Mesenchymal stem cell (in vitro differentiated cells and primary cell): ENCODE measurements around the gene INO80C.

Source experiments
- DNase-seq: peaks from one replicate; pipeline ENCODE4 v3.0.0-alpha.2; 2013
- H2AFZ ChIP-seq: one replicate; pipeline ENCODE4 v1.6.1; 2013; ENCODE audit warnings: low read depth, mild to moderate bottlenecking, control low read depth, inconsistent platforms, low read length, moderate library complexity
- H2AK5ac ChIP-seq: 2 replicates; pipeline ENCODE4 v1.6.1; 2013; ENCODE audit warnings: low read length, moderate library complexity, mild to moderate bottlenecking, inconsistent platforms; ENCODE audit not compliant: severe bottlenecking
- H2BK120ac ChIP-seq: one replicate; pipeline ENCODE4 v1.6.1; 2013; ENCODE audit warnings: low read depth, mild to moderate bottlenecking, inconsistent platforms, low read length, moderate library complexity
- H2BK12ac ChIP-seq, 2 experiments: one replicate each; pipeline ENCODE4 v1.6.1; 2013; ENCODE audit warnings: inconsistent platforms in 2 of 2, low read length in 2 of 2, mild to moderate bottlenecking in 2 of 2, moderate library complexity in 2 of 2, control low read depth in 1 of 2
- H2BK15ac ChIP-seq: one replicate; pipeline ENCODE4 v1.6.1; 2013; ENCODE audit warnings: mild to moderate bottlenecking, low read depth, inconsistent platforms; ENCODE audit not compliant: poor library complexity, severe bottlenecking
- H2BK5ac ChIP-seq: 2 replicates; pipeline ENCODE4 v1.6.1; 2013; ENCODE audit warnings: low read depth, mild to moderate bottlenecking, low read length, control low read depth, inconsistent platforms; ENCODE audit not compliant: poor library complexity, severe bottlenecking
- H3K14ac ChIP-seq, 2 experiments: one replicate each; pipeline ENCODE4 v1.6.1; 2013; ENCODE audit warnings: inconsistent platforms in 2 of 2, low read length in 2 of 2, control low read depth in 1 of 2, mild to moderate bottlenecking in 1 of 2, moderate library complexity in 1 of 2
- H3K18ac ChIP-seq, 2 experiments: one replicate each; pipeline ENCODE4 v1.6.1; 2013; ENCODE audit warnings: inconsistent platforms in 2 of 2, low read length in 2 of 2, control low read depth in 1 of 2, low read depth in 1 of 2, mild to moderate bottlenecking in 1 of 2
- H3K23ac ChIP-seq, 2 experiments: one replicate each; pipeline ENCODE4 v1.6.1; 2013; ENCODE audit warnings: inconsistent platforms in 2 of 2, low read length in 2 of 2, mild to moderate bottlenecking in 2 of 2, moderate library complexity in 2 of 2, control low read depth in 1 of 2
- H3K27ac ChIP-seq: 2 replicates; pipeline ENCODE4 v1.5.1; 2013; ENCODE audit warnings: mild to moderate bottlenecking, moderate library complexity, low read length, control low read depth, inconsistent platforms; ENCODE audit not compliant: poor library complexity, severe bottlenecking
- H3K27me3 ChIP-seq, 2 experiments: 2 replicates each; pipeline versions ENCODE4 v1.6.1 to v1.7.0; 2013; ENCODE audit warnings: low read length in 2 of 2, mild to moderate bottlenecking in 2 of 2, moderate library complexity in 2 of 2, control low read depth in 1 of 2, inconsistent platforms in 1 of 2; ENCODE audit not compliant: control insufficient read depth in 1 of 2, insufficient read depth in 1 of 2
- H3K36me3 ChIP-seq, 2 experiments: 2 replicates each; pipeline versions ENCODE4 v1.6.1 to v1.7.0; 2013; ENCODE audit warnings: low read length in 2 of 2, control low read depth in 1 of 2, inconsistent platforms in 1 of 2, low read depth in 1 of 2, mild to moderate bottlenecking in 1 of 2; ENCODE audit not compliant: insufficient read depth in 2 of 2, control insufficient read depth in 1 of 2
- H3K4ac ChIP-seq, 2 experiments: one replicate each; pipeline ENCODE4 v1.6.1; 2013; ENCODE audit warnings: inconsistent platforms in 2 of 2, low read length in 2 of 2, mild to moderate bottlenecking in 2 of 2, moderate library complexity in 2 of 2, control low read depth in 1 of 2, low read depth in 1 of 2
- H3K4me1 ChIP-seq: 2 replicates; pipeline ENCODE4 v1.6.1; 2013; ENCODE audit warnings: low read depth, low read length, control low read depth; ENCODE audit not compliant: control insufficient read depth, insufficient read depth
- H3K4me2 ChIP-seq: 2 replicates; pipeline ENCODE4 v1.6.1; 2013; ENCODE audit warnings: low read length, mild to moderate bottlenecking, inconsistent platforms; ENCODE audit not compliant: poor library complexity, severe bottlenecking
- H3K4me3 ChIP-seq, 2 experiments: 2 replicates each; pipeline versions ENCODE4 v1.5.1 to v1.7.0; 2013; ENCODE audit warnings: low read length in 2 of 2, mild to moderate bottlenecking in 2 of 2, control low read depth in 1 of 2, low read depth in 1 of 2; ENCODE audit not compliant: insufficient read depth in 1 of 2
- H3K79me1 ChIP-seq: replicated peaks from 2 replicates; pipeline ENCODE4 v1.6.1; 2013; ENCODE audit warnings: mild to moderate bottlenecking, control low read depth, low read length, inconsistent platforms; ENCODE audit not compliant: poor library complexity, severe bottlenecking
- H3K9ac ChIP-seq: 2 replicates; pipeline ENCODE4 v1.7.0; 2013; ENCODE audit warnings: mild to moderate bottlenecking, low read length, moderate library complexity
- H3K9me3 ChIP-seq: 2 replicates; pipeline ENCODE4 v1.7.0; 2013; ENCODE audit warnings: mild to moderate bottlenecking, low read length; ENCODE audit not compliant: control insufficient read depth
- H4K8ac ChIP-seq: one replicate; pipeline ENCODE4 v1.6.1; 2013; ENCODE audit warnings: inconsistent platforms, mild to moderate bottlenecking, low read length, moderate library complexity
- H4K91ac ChIP-seq: one replicate; pipeline ENCODE4 v1.6.1; 2013; ENCODE audit warnings: mild to moderate bottlenecking, low read length, inconsistent platforms
- WGBS: methylation state at CpG from one replicate; pipeline ENCODE4 v1.1.7; 2013; ENCODE audit warnings: mixed read lengths; 5-methylcytosine and 5-hydroxymethylcytosine counted together

Gene INO80C

GRCh38 chr18:35437836-35438235 is 59.9 kb downstream of the INO80C start:
- H3K4me3 ChIP-seq: no peak overlapping the region
- H3K27me3 ChIP-seq: no peaks in the 10 kb centered on the region
- H3K4me1 ChIP-seq: peaks cover 2% of the 10 kb centered on the region
- 59% methylated on average over 2 of the region's 2 CpGs for WGBS
- no peak overlapping the region for H2AK5ac ChIP-seq
- H3K79me1 ChIP-seq: no peaks in the 10 kb centered on the region
- H3K27ac ChIP-seq: no peak overlapping the region
- H3K4ac ChIP-seq: no peak overlapping the region
- H3K9ac ChIP-seq: peak overlapping the region; percentile 76
- no peak overlapping the region for H2BK5ac ChIP-seq
- no peak for DNase-seq
- no peak overlapping the region for H3K4me2 ChIP-seq
- no peak overlapping the region for H2BK120ac ChIP-seq
- no peak overlapping the region for H3K23ac ChIP-seq
- no peak overlapping the region for H3K14ac ChIP-seq
- H4K8ac ChIP-seq: no peak overlapping the region
- H3K18ac ChIP-seq: no peak overlapping the region
- H2BK15ac ChIP-seq: no peak overlapping the region
- H2AFZ ChIP-seq: peak overlapping the region; percentile 0
- no peak overlapping the region for H4K91ac ChIP-seq
- no peak overlapping the region for H2BK12ac ChIP-seq
- peaks cover 10% of the 10 kb centered on the region for H3K9me3 ChIP-seq
- no peaks in the 10 kb centered on the region for H3K36me3 ChIP-seq

- Histone ChIP-seq H4K8ac (no peak overlapping the region), H3K4me1 (peaks cover 2% of the 10 kb centered on the region), H3K4ac (no peak overlapping the region), H2AK5ac (no peak overlapping the region), H2BK5ac (no peak overlapping the region), H3K9me3 (peaks cover 10% of the 10 kb centered on the region), H3K27ac (no peak overlapping the region), H3K23ac (no peak overlapping the region), H2AFZ (no peak overlapping the region), H3K27me3 (no peaks in the 10 kb centered on the region), H3K14ac (no peak overlapping the region), H3K9ac (no peak overlapping the region), H3K36me3 (no peaks in the 10 kb centered on the region), H2BK120ac (no peak overlapping the region), H3K4me3 (no peak overlapping the region), H3K4me2 (no peak overlapping the region), H3K79me1 (no peaks in the 10 kb centered on the region), H2BK12ac (no peak overlapping the region), H2BK15ac (no peak overlapping the region), H3K18ac (no peak overlapping the region), H4K91ac (no peak overlapping the region)
- 83% methylated on average over 2 of the region's 3 CpGs for WGBS
- no peak for DNase-seq
Observed at GRCh38 chr18:35436076-35436649, 61.6 kb downstream of the INO80C start.

- DNase-seq: no peak
- no peak overlapping the region for H2BK15ac ChIP-seq
- H3K23ac ChIP-seq: no peak overlapping the region
- H3K79me1 ChIP-seq: no peaks in the 10 kb centered on the region
- no peak overlapping the region for H2AK5ac ChIP-seq
- no peak overlapping the region for H4K91ac ChIP-seq
- no peaks in the 10 kb centered on the region for H3K36me3 ChIP-seq
- no peak overlapping the region for H3K4ac ChIP-seq
- no peak overlapping the region for H2AFZ ChIP-seq
- H3K4me2 ChIP-seq: no peak overlapping the region
- no peak overlapping the region for H3K4me3 ChIP-seq
- H3K27ac ChIP-seq: no peak overlapping the region
- peaks cover 2% of the 10 kb centered on the region for H3K4me1 ChIP-seq
- no peak overlapping the region for H2BK120ac ChIP-seq
- H3K9me3 ChIP-seq: peaks cover 10% of the 10 kb centered on the region
- no peaks in the 10 kb centered on the region for H3K27me3 ChIP-seq
- H4K8ac ChIP-seq: no peak overlapping the region
- H2BK12ac ChIP-seq: no peak overlapping the region
- no peak overlapping the region for H3K14ac ChIP-seq
- no peak overlapping the region for H3K9ac ChIP-seq
- H2BK5ac ChIP-seq: no peak overlapping the region
- H3K18ac ChIP-seq: no peak overlapping the region
- WGBS: 92% methylated on average over 2 of the region's 3 CpGs
Observed at GRCh38 chr18:35435401-35435800, 62.4 kb downstream of the INO80C start.

- Histone ChIP-seq H3K27me3 (no peaks in the 10 kb centered on the region), H4K8ac (no peak overlapping the region), H4K91ac (no peak overlapping the region), H3K18ac (no peak overlapping the region), H3K14ac (no peak overlapping the region), H2BK5ac (no peak overlapping the region), H3K4ac (no peak overlapping the region), H3K23ac (no peak overlapping the region), H2BK12ac (no peak overlapping the region), H2BK15ac (no peak overlapping the region), H3K4me3 (no peak overlapping the region), H2BK120ac (no peak overlapping the region), H3K79me1 (no peaks in the 10 kb centered on the region), H2AK5ac (no peak overlapping the region), H3K27ac (no peak overlapping the region), H3K4me1 (no peaks in the 10 kb centered on the region), H3K9ac (peak overlapping the region; percentile 60), H3K9me3 (peaks cover 10% of the 10 kb centered on the region), H2AFZ (no peak overlapping the region), H3K36me3 (no peaks in the 10 kb centered on the region), H3K4me2 (no peak overlapping the region)
- 80% methylated on average over 1 of the region's 1 CpG for WGBS
- no peak for DNase-seq
Observed at GRCh38 chr18:35432565-35433001, 65.2 kb downstream of the INO80C start.
